Colonic mucosa (tissue), 4 donors: ENCODE data around the gene ATP5MC3. TPM values are rescaled to one million over a fixed set of nuclear protein-coding genes. Genes with fewer than 3 reads are reported as not detected.
A peak's percentile ranks its signal among the peaks of the same experiment; 100 is the strongest.

Experiments
- DNase-seq: peaks from one replicate; pipeline ENCODE4 v3.0.0-alpha.2; 2020
- H3K27ac ChIP-seq: fragments of 200-600 bp; one replicate; pipeline ENCODE4 v1.8.0; 2021
- H3K27me3 ChIP-seq: fragments of 200-600 bp; one replicate; pipeline ENCODE4 v1.8.0; 2021
- H3K36me3 ChIP-seq: fragments of 200-600 bp; one replicate; pipeline ENCODE4 v1.8.0; 2021
- H3K4me1 ChIP-seq: fragments of 200-600 bp; one replicate; pipeline ENCODE4 v1.8.0; 2021; ENCODE audit warnings: mild to moderate bottlenecking
- H3K4me3 ChIP-seq: fragments of 200-600 bp; one replicate; pipeline ENCODE4 v1.8.0; 2021
- H3K9ac ChIP-seq, 2 donors: one replicate each; pipeline ENCODE4 v1.7.0; 2013; ENCODE audit warnings: control low read depth in 2 of 2, low read depth in 2 of 2, low read length in 2 of 2
- H3K9me3 ChIP-seq: fragments of 200-600 bp; one replicate; pipeline ENCODE4 v1.8.0; 2021
- CTCF ChIP-seq: fragments of 200-600 bp; IDR thresholded peaks from one replicate; pipeline ENCODE4 v1.8.0; 2022; ENCODE audit warnings: antibody characterized with exemption, mild to moderate bottlenecking
- intact Hi-C: fragments of 100-400 bp; cut with DNase I; formaldehyde crosslinking; loops from one replicate; pipeline ENCODE4 v1.14.1; 2022
- total RNA-seq, 2 donors: library from RNA; stranded (reverse); fragmentation: NEBNext Ultra II Directional in 1 of 2; extraction: Animal tissue kit (Norgen Biotek cat#: 25700) in 1 of 2; gene quantifications; one replicate each; pipeline ENCODE4 v1.2.1, GENCODE V29; 2021
- donor health status: healthy.
- donor health status: DM: no; HTN: no; CAD: no.
- donor health status: DM: no; HTN: no; CAD: no.

Gene ATP5MC3
- total RNA-seq, 2 donors from 2014 or later: 610 to 690 TPM

- Histone ChIP-seq H3K4me1 (no peaks in the 10 kb centered on the region), H3K9me3 (no peaks in the 10 kb centered on the region), H3K27me3 (no peaks in the 10 kb centered on the region), H3K36me3 (no peaks in the 10 kb centered on the region), H3K4me3 (no peak overlapping the region), H3K27ac (no peak overlapping the region), H3K9ac (no peak overlapping the region)
- TF ChIP-seq CTCF: no peak
- intact Hi-C loops: no loop called here
- no peak for DNase-seq
Observed at GRCh38 chr2:175207741-175208438, 26.4 kb upstream of the ATP5MC3 start.

GRCh38 chr2:175206866-175207265 lies 25.4 kb upstream of the ATP5MC3 start:
- no peaks in the 10 kb centered on the region for H3K36me3 ChIP-seq
- no peaks in the 10 kb centered on the region for H3K9me3 ChIP-seq
- H3K4me3 ChIP-seq: no peak overlapping the region
- intact Hi-C loops: no loop called here
- no peaks in the 10 kb centered on the region for H3K27me3 ChIP-seq
- H3K9ac ChIP-seq: no peak overlapping the region
- TF ChIP-seq CTCF: no peak
- no peak for DNase-seq
- H3K27ac ChIP-seq: no peak overlapping the region
- no peaks in the 10 kb centered on the region for H3K4me1 ChIP-seq

GRCh38 chr2:175205523-175205922 lies 24.0 kb upstream of the ATP5MC3 start:
- no peaks in the 10 kb centered on the region for H3K27me3 ChIP-seq
- DNase-seq: no peak
- H3K36me3 ChIP-seq: no peaks in the 10 kb centered on the region
- no peaks in the 10 kb centered on the region for H3K9me3 ChIP-seq
- no peak overlapping the region for H3K27ac ChIP-seq
- no peak overlapping the region for H3K4me3 ChIP-seq
- TF ChIP-seq CTCF: no peak
- H3K4me1 ChIP-seq: no peaks in the 10 kb centered on the region
- H3K9ac ChIP-seq: no peak overlapping the region
- intact Hi-C loops: no loop called here

GRCh38 chr2:175203621-175204496 lies 22.3 kb upstream of the ATP5MC3 start:
- intact Hi-C loops: no loop called here
- Histone ChIP-seq H3K9ac (no peak overlapping the region), H3K4me3 (no peak overlapping the region), H3K27ac (no peak overlapping the region), H3K9me3 (no peaks in the 10 kb centered on the region), H3K36me3 (no peaks in the 10 kb centered on the region), H3K4me1 (no peaks in the 10 kb centered on the region), H3K27me3 (no peaks in the 10 kb centered on the region)
- DNase-seq: peak; percentile 33
- TF ChIP-seq CTCF: peak; percentile 32

- Histone ChIP-seq H3K4me3 (no peak overlapping the region), H3K4me1 (no peaks in the 10 kb centered on the region), H3K36me3 (no peaks in the 10 kb centered on the region), H3K27me3 (no peaks in the 10 kb centered on the region), H3K27ac (no peak overlapping the region), H3K9ac (no peak overlapping the region), H3K9me3 (no peaks in the 10 kb centered on the region)
- intact Hi-C loops: no loop called here
- no peak for DNase-seq
- TF ChIP-seq CTCF: no peak
Observed at GRCh38 chr2:175195012-175195411, 13.5 kb upstream of the ATP5MC3 start.
